Astrocyte (in vitro differentiated cells and primary cell): ENCODE data around the gene TMEM141. TPM values are rescaled to one million over a fixed set of nuclear protein-coding genes. Genes with fewer than 3 reads are reported as not detected.
A peak's percentile ranks its signal among the peaks of the same experiment; 100 is the strongest.
"Not testable (repeated sequence)": the region's sequence is repeated elsewhere in the genome, so short reads cannot be mapped to it uniquely, and the experiment has no call there.

Source experiments
- DNase-seq: peaks from one replicate; pipeline ENCODE4 v3.0.0-alpha.2; 2010; ENCODE audit warnings: low read depth
- FAIRE-seq: peaks from 2 replicates; lab custom pipeline; 2011; peaks lifted over from hg19 to GRCh38; lab: Jason Lieb, UNC
- H2AFZ ChIP-seq: 2 replicates; pipeline ENCODE4 v1.6.0; 2012; ENCODE audit warnings: low read depth, low read length, inconsistent platforms
- H3K27ac ChIP-seq: 2 replicates; pipeline ENCODE4 v1.5.1; 2011; ENCODE audit warnings: low read depth, low read length, inconsistent platforms
- H3K27me3 ChIP-seq: 2 replicates; pipeline ENCODE4 v1.6.0; 2011; ENCODE audit warnings: low read length, inconsistent platforms; ENCODE audit not compliant: insufficient read depth
- H3K36me3 ChIP-seq: 2 replicates; pipeline ENCODE4 v1.5.1; 2011; ENCODE audit warnings: low read length, inconsistent platforms; ENCODE audit not compliant: insufficient read depth
- H3K4me1 ChIP-seq: 2 replicates; pipeline ENCODE4 v1.5.1; 2011; ENCODE audit warnings: low read length, inconsistent platforms; ENCODE audit not compliant: insufficient read depth
- H3K4me2 ChIP-seq: 2 replicates; pipeline ENCODE4 v1.6.0; 2012; ENCODE audit warnings: low read length, inconsistent platforms
- H3K4me3 ChIP-seq: 2 replicates; pipeline ENCODE4 v1.5.1; 2011; ENCODE audit warnings: low read depth, mild to moderate bottlenecking, low read length, inconsistent platforms; ENCODE audit not compliant: insufficient read depth
- H3K79me2 ChIP-seq: 2 replicates; pipeline ENCODE4 v1.6.0; 2012; ENCODE audit warnings: mild to moderate bottlenecking, low read length, inconsistent platforms; ENCODE audit not compliant: insufficient read depth
- H3K9ac ChIP-seq: 2 replicates; pipeline ENCODE4 v1.6.0; 2012; ENCODE audit warnings: mild to moderate bottlenecking, low read length, inconsistent platforms
- H3K9me3 ChIP-seq: 2 replicates; pipeline ENCODE4 v1.5.1; 2012; ENCODE audit warnings: low read depth, mild to moderate bottlenecking, low read length, inconsistent platforms; ENCODE audit not compliant: insufficient read depth
- H4K20me1 ChIP-seq: 2 replicates; pipeline ENCODE4 v1.6.0; 2012; ENCODE audit warnings: low read length, inconsistent platforms; ENCODE audit not compliant: insufficient read depth
- H3K27ac Mint-ChIP-seq: one replicate; pipeline ENCODE4 v1.8.0; 2021; ENCODE audit warnings: mild to moderate bottlenecking, mixed read lengths; ENCODE audit not compliant: unreplicated experiment
- H3K27me3 Mint-ChIP-seq: one replicate; pipeline ENCODE4 v1.8.0; 2021; ENCODE audit warnings: low read depth, mixed read lengths; ENCODE audit not compliant: unreplicated experiment
- H3K36me3 Mint-ChIP-seq: one replicate; pipeline ENCODE4 v1.8.0; 2021; ENCODE audit warnings: low read depth, mixed read lengths; ENCODE audit not compliant: unreplicated experiment
- H3K4me1 Mint-ChIP-seq: one replicate; pipeline ENCODE4 v1.8.0; 2021; ENCODE audit warnings: low read depth, mixed read lengths; ENCODE audit not compliant: unreplicated experiment
- H3K4me3 Mint-ChIP-seq: one replicate; pipeline ENCODE4 v1.8.0; 2021; ENCODE audit warnings: mild to moderate bottlenecking, moderate library complexity, mixed read lengths; ENCODE audit not compliant: unreplicated experiment
- H3K9me3 Mint-ChIP-seq: one replicate; pipeline ENCODE4 v1.8.0; 2021; ENCODE audit warnings: mild to moderate bottlenecking, mixed read lengths; ENCODE audit not compliant: unreplicated experiment
- EZH2 ChIP-seq: IDR thresholded peaks from 2 replicates; pipeline ENCODE4 v1.6.1; 2012; ENCODE audit warnings: mild to moderate bottlenecking, low read length, inconsistent platforms; ENCODE audit not compliant: insufficient read depth
- total RNA-seq: library from RNA; stranded (reverse); gene quantifications from 2 replicates; pipeline ENCODE4 v1.2.1, GENCODE V29; 2021
- TF ChIP-seq, protein P1 (sequence below): IDR thresholded peaks from 2 replicates; pipeline ENCODE4 v1.5.1; 2011; ENCODE audit warnings: low read depth, mild to moderate bottlenecking, inconsistent platforms, low read length, moderate library complexity; ENCODE audit not compliant: insufficient read depth

Gene TMEM141
- total RNA-seq, 1 donor from 2014 or later, result 40.8 TPM

GRCh38 chr9:136784249-136784996 lies 6.7 kb upstream of the TMEM141 start:
- H3K4me3 Mint-ChIP-seq, result no peak overlapping the region
- H3K27me3 Mint-ChIP-seq, result peaks cover 15% of the 10 kb centered on the region
- Histone ChIP-seq H3K4me1 (no peaks in the 10 kb centered on the region), H3K27me3 (peaks cover 14% of the 10 kb centered on the region), H3K9ac (no peak overlapping the region), H4K20me1 (no peaks in the 10 kb centered on the region), H3K9me3 (no peaks in the 10 kb centered on the region), H2AFZ (no peak overlapping the region), H3K79me2 (no peaks in the 10 kb centered on the region), H3K4me2 (no peak overlapping the region), H3K27ac (no peak overlapping the region), H3K36me3 (no peaks in the 10 kb centered on the region), H3K4me3 (no peak overlapping the region)
- H3K36me3 Mint-ChIP-seq, result no peaks in the 10 kb centered on the region
- DNase-seq, result no peak
- no peak overlapping the region for H3K27ac Mint-ChIP-seq
- TF ChIP-seq, protein P1, sequence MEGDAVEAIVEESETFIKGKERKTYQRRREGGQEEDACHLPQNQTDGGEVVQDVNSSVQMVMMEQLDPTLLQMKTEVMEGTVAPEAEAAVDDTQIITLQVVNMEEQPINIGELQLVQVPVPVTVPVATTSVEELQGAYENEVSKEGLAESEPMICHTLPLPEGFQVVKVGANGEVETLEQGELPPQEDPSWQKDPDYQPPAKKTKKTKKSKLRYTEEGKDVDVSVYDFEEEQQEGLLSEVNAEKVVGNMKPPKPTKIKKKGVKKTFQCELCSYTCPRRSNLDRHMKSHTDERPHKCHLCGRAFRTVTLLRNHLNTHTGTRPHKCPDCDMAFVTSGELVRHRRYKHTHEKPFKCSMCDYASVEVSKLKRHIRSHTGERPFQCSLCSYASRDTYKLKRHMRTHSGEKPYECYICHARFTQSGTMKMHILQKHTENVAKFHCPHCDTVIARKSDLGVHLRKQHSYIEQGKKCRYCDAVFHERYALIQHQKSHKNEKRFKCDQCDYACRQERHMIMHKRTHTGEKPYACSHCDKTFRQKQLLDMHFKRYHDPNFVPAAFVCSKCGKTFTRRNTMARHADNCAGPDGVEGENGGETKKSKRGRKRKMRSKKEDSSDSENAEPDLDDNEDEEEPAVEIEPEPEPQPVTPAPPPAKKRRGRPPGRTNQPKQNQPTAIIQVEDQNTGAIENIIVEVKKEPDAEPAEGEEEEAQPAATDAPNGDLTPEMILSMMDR, result peak; percentile 18
- no peak for TF ChIP-seq EZH2
- no peaks in the 10 kb centered on the region for H3K9me3 Mint-ChIP-seq
- peaks cover 5% of the 10 kb centered on the region for H3K4me1 Mint-ChIP-seq
- no peak for FAIRE-seq

GRCh38 chr9:136784997-136785361 lies 6.2 kb upstream of the TMEM141 start:
- Histone ChIP-seq H2AFZ (no peak overlapping the region), H3K36me3 (no peaks in the 10 kb centered on the region), H3K27me3 (peaks cover 11% of the 10 kb centered on the region), H3K4me3 (no peak overlapping the region), H3K9ac (no peak overlapping the region), H4K20me1 (no peaks in the 10 kb centered on the region), H3K4me1 (no peaks in the 10 kb centered on the region), H3K27ac (no peak overlapping the region), H3K9me3 (no peaks in the 10 kb centered on the region), H3K79me2 (no peaks in the 10 kb centered on the region), H3K4me2 (no peak overlapping the region)
- FAIRE-seq (no peak), DNase-seq (no peak)
- Mint-ChIP-seq H3K27ac (no peak overlapping the region), H3K36me3 (no peaks in the 10 kb centered on the region), H3K9me3 (no peaks in the 10 kb centered on the region), H3K4me1 (peaks cover 5% of the 10 kb centered on the region), H3K27me3 (peaks cover 15% of the 10 kb centered on the region), H3K4me3 (no peak overlapping the region)
- TF ChIP-seq EZH2, result no peak
- TF ChIP-seq, protein P1, result no peak

DNA sequence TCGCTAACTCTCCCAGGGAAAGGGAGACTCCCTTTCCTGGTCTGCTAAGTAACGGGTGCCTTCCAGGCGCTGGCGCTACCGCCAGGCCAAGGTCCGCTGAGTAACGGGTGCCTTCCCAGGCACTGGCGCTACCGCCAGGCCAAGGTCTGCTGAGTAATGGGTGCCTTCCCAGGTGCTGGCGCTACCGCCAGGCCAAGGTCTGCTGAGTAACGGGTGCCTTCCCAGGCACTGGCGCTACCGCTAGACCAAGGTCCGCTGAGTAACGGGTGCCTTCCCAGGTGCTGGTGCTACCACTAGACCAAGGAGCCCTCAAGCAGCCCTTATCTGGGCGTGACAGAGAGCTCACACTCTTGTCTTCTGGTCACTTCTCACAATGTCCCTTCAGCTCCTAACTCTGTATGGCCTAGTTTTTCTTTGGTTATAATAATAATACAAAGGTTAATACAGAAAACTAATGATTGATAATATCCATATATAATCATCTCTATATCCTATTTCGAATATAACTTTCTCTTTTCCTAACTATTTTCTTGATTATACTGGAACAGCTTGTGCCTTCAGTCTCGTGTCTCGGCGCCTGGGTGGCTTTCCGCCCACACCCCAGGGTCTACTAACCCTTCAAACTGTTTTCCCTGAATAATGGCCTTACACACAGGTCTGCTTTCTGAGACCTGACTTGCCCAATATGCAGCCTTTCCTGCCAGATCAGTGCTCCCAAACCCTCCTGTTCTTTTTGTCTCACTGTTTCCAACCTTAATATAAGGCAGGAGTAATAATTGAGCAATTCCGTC lies 5.4 kb upstream of the TMEM141 start:
- not testable (repeated sequence) for H3K4me1 Mint-ChIP-seq, H3K36me3 ChIP-seq, H3K4me3 ChIP-seq, DNase-seq, H3K4me3 Mint-ChIP-seq, H3K79me2 ChIP-seq, H3K9me3 ChIP-seq, H3K27ac ChIP-seq, H4K20me1 ChIP-seq, H3K9ac ChIP-seq, FAIRE-seq, H3K36me3 Mint-ChIP-seq, H3K4me1 ChIP-seq, H3K4me2 ChIP-seq, H3K9me3 Mint-ChIP-seq, H2AFZ ChIP-seq, H3K27me3 ChIP-seq
- Mint-ChIP-seq H3K27me3 (peaks cover 10% of the 10 kb centered on the region), H3K27ac (peak overlapping the region; percentile 41)
